Globus pallidus (tissue), 1 donor: Measurements from ENCODE around the gene PARP11.
"Not testable (repeated sequence)": the region's sequence is repeated elsewhere in the genome, so short reads cannot be mapped to it uniquely, and the experiment has no call there.

Source experiments
- DNase-seq: peaks from one replicate; pipeline ENCODE4 v3.0.0-alpha.2; 2015; ENCODE audit warnings: low spot score

PARP11 gene

DNA sequence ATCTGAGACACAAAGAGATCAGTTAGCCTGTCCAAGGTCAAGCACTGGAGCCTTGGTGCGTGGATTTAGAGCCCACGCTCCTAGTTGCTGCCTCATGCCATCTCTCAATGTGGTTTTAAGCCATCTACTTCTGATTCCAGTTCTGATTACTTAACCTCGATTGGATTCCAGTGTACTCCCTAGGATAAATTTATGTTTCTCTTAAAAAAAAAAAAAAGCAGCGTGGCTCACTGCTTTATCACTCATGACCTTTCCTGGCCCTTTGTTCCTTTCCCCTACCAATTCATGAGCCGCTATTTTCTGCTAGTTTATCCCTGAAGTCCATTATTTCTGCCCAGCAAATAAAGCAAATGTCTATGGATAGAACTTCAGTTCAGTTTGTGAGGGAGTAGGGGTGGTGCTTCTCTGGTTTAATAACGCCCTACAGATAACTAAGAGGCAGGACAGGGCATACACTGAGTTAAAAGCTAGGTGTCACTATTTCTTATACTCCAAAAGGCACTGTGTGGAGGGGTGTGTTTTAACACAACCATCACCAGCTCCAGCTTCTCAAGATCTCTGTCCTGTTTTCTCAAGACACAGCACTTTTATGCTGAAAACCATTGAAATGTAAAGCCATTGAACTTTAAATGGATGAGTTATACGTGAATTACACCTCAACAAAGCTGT, 9.8 kb upstream of the PARP11 start:
- no peak for DNase-seq

DNA sequence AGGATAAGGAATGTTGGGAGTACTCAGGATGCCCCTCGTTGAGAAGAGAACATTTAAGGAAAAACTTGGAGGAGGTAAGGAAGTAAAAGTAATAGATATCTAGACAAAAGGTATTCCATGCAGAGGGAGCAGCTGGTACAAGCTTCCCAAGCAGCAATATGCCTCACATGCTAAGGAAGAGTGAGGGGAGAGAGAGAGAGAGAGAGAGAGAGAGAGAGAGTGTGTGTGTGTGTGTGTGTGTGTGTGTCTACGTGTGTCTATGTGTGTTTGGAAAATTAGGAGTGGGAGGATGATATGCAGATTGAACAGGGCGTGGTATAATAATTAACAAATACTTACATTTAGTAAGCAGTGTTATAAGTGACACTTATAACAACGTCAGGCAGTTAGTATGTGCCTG, 9.2 kb upstream of the PARP11 start:
- DNase-seq: no peak

DNA sequence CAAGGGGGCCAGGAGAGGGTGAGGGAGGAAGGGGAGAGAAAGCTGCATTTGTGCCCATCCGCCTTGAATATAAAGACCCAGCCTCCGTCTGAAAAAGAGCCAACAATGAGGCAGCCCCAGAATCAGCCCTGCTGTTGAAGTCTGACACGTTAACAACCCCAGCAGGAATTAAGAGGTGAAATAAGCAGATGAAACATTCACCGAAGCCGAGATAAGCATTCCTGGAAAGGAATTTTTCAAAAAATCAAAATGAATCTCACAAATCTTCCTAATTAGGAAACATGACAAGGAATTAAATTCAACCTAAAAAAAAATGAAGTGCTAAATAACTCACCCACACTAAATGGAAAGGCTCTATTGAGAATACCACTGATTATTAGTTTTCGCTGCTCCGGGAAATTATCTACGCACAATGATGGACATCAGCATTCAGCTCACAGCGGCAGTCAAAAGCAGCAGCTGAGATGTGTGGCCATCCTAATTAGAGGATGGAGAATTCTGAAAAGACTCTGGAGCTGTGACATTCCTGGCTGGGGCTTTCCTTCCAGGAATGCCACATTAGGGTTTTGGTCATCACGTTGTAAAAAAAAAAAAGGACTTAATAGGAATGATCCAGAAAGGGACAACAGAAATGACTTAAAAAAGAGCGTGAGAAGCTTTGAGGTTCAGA, 8.2 kb upstream of the PARP11 start:
- DNase-seq: no peak

DNA sequence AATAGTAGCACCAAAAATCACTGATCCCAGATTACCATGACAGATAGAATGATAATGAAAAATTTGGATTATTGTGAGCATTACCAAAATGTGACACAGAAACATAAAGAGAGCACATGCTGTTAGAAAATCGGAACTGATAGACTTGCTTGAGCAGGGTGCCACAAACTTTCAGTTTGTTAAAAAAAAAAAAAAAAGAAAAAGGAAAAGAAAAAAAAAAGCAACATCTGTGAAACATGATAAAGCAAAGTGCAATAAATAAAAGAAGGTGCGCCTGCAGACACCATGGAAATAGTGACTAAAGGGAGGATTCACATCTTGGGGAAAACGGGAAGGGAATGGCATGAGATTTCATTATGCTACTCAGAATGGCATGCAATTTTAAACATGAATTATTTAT, 6.6 kb upstream of the PARP11 start:
- DNase-seq: no peak

DNA sequence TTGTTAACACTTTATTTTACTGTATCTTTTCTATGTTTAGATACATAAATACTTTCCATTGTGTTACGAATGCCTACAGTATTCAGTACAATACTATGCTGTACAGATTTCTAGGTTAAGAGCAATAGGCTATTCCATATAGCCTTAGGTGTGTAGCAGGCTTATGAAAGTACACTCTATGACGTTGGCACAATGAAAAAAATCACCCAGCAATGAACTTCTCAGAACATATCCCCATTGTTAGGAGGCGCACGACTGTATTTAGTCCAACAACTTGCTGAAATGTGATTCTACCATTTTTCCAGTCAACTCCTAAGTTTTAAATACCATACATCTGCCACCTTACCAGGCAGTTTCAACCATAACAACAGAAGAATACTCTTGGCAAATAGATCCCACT, 1.8 kb downstream of the PARP11 start:
- no peak for DNase-seq

DNA sequence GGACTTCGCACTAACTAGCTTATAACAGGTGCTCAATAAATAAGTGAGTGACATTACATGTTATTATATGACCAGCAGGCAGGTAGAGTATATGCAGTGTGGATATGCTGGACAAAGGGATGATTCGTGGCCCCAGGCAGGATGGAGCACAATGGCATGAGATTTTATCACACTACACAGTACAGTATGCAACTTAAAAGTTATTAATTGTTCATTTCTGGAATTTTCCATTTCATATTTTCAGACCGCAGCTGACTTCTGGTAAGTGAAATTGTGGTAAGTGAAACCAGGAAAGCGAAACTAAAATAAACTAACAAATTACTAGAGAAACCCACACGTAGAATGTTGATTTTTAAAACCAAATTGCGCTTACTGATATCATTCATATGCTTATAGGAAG, 3.3 kb downstream of the PARP11 start:
- DNase-seq: no peak

DNA sequence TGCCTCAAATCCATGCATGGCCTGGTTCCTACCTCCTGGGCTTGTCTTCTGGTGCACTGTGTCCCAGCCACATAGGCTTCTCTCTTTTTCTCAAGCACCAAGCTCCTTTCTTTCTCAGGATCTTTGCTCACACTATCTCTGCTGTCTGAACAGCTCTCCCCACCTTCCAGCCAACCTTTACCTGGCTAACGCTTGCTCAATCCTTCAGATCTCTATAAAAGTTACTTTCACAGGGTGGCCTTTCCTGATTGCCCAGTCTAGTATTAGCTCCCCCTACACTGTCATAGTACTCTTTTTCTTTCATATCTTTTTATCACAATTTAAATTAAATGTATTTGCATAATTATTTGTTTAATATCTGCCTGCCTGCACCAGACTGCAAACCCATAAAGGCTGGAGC, 3.8 kb downstream of the PARP11 start:
- DNase-seq: no peak

DNA sequence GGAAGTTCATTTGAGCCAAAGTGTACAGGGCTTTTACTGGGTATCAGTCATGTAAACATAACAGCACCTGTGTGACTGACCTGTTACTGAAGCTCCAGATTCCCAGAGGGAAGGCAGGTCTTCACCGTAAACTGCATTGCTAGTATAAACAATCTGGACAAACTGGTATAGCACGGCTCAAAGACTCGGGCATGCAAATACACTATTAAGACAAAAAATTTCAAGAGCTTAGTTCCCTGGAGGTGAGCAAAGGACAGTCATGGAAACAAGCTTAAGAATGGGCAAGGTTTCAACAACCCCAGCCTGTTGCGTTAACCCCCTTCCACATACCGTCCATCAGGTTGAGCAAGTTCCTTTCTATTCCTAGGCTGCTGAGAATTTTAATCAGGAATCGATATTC, 9.4 kb downstream of the PARP11 start:
- no peak for DNase-seq

DNA sequence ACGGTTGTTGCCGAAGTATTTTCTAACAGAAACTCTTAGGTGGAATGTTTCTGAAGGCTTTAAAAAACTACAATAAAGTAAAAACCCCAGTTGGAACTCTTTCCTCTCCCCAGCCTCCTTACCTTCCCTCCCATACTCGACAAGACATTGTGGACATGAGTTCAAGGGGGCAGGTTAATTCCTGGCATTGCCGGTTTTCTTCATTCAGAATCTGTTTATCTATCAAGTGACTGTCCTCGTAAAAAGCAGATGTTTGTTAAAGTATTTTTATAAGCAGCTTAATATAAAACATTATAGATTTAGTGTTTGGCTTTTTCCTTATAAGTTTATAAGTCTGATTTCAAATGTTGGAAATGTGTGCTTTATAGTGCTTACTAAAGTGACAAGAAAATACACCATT, 30.7 kb downstream of the PARP11 start:
- DNase-seq: no peak

DNA sequence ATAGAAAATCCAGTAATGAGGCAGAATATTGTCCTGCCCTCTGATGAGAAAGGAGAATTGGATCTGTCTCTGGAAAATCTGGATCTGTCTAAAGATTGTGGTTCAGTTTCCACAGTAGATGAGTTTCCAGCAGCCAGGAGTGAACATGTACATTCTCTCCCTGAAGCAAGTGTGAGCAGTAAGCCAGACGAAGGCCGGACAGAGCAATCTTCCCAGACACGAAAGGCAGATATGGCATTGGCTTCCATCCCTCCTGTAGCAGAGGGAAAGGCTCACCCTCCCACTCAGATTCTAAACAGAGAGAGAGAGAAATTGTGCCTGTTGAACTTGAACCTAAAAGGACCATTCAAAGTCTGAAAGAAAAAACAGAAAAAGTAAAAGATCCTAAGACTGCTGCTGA, 31.4 kb downstream of the PARP11 start:
- DNase-seq: no peak

DNA sequence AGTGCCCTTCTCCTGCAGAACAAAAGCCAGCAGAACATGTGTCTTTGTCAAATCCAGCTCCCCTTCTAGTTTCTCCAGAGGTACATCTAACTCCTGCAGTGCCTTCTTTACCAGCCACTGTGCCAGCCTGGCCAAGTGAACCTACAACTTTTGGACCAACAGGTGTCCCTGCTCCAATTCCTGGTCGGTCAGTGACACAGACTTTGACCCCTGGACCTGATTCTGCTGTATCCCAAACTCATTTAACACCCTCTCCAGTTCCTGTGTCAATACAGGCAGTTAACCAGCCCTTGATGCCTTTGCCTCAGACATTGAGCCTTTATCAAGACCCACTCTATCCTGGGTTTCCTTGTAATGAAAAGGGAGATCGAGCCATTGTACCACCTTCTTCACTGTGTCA, 32.4 kb downstream of the PARP11 start:
- DNase-seq: not testable (repeated sequence)

DNA sequence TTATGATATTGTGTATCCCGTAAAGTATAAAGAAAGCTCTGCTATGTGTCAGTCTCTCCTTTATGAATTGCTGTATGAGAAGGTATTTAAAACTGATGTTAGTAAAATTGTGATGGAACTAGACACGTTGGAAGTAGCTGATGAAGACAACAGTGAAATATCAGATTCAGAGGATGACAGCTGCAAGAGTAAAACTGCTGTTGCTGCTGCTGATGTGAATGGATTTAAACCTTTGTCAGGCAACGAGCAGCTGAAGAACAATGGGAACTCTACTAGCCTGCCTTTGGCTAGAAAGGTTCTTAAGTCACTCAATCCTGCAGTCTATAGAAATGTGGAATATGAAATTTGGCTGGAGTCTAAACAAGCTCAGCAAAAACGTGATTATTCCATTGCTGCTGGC, 33.5 kb downstream of the PARP11 start:
- DNase-seq: not testable (repeated sequence)

DNA sequence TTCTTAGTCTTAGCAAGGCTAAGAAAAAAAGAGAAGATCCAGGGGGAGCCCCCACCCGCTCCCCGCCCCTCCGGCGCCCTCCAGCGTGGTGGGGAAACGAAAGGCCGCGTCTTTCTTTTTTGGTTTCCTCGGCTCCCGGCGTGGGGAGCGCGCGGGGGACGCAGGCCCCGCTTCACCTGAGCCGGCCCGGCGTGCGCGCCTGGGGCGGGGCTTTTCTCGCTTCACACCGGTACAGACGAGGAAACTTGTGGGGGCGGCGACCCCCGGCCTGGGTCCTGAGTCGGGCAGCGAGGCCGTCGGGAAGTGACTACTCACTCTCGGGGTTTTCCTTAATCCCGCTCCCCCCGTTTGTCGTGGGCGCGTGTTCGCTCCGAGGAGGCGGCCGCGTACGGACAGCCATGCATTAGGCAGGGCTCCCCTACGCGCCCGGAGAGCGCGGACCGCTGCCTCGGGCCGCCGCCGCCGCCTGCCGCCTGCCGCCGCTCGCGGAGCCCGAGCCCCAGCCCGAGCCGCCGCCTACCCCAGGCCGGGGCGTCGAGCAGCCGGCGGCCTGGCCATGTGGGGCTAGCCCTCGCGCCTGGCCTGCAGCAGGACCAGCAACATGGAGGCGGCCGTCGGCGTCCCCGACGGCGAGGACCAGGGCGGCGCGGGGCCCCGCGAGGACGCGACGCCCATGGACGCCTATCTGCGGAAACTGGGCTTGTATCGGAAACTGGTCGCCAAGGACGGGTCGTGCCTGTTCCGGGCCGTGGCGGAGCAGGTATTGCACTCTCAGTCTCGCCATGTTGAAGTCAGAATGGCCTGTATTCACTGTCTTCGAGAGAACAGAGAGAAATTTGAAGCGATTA, 34.3 kb downstream of the PARP11 start:
- not testable (repeated sequence) for DNase-seq

DNA sequence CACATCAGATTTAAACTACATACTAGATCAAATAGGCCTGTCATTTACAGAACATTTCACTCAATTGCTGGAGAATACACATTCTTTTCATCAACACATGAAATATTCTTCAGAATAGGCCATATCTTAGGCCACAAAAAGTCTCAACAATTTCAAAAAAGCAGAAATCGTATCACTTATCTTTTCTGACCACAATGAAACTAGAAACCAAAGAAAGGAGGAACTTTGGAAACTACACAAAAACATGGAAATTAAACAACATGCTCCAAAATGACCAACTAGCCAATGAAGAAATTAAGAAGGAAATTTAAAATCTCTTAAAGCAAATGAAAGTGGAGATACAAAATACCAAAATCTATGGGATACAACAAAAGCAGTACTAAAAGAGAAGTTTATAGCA, 35.1 kb downstream of the PARP11 start:
- DNase-seq: no peak

DNA sequence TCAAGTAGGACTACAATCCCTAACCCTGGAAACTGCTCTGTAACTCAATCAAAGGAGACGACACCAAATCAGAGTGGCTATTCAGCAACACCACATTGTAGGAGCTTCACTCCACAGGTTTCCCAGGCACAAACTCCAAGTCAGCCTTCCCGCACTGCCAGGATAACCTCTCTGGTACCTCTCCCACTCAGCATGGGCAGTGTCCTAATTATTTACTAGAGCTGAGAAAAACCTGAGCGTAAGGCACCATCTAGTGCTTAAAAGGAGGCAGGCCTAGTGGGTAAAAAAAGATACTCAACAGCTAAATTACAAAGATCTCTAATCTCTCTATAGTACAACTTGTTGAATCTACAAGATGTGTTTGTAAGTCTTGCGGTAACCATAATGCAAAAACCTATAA, 36.1 kb downstream of the PARP11 start:
- DNase-seq: no peak

DNA sequence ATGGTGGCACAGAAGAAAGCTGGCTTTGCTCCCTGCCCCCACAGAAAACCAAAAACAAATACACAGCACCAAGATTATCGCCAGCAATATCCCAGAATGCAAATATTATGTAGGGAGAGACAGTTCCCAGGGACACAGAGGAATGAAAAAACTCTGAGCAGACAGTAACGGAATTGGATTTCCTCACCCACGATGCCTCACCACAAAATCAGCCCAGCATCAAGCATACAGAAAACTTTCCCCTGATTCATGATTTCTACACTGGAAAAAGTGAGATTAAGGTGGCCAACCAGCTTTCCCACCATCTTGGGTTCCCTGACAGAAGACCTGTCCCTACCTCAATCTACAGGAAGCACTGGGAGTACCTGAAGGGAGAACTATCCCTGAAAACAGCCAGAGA, 36.6 kb downstream of the PARP11 start:
- DNase-seq: no peak

DNA sequence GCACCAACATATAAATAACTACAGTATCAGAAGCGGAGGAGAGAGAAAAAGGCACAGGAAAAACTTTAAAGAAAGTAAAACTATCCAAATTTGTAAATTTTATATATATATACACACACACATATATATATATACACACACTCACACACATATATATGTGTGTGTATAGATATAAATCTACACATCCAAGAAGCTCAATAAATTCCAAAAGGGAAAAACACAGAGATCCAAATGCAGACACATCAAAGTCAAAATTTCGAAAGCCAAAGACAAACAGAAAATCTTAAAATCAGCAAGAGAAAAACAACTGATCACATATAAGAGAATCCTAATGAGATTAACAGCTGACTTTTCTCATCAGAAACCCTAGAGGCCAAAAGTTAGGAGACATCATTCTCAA, 37.3 kb downstream of the PARP11 start:
- DNase-seq: no peak

DNA sequence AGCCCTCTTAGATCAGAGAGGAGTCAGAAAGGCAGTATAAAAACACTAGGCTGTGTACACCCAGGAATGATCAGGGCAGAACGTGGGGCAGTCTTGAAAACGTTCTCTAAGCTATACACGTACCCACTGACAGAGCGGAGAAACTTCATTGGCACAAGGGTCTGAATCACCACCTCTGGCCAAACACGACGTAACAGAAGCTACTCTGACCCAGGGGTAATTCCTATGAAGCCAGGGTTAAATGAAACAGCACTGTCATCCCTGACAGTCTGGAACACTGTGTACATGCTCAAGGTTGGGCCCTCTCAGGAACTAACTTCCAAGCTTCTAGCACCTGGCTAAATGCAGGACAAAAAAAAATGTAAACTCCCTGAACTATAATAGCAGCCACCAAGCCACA, 38.4 kb downstream of the PARP11 start:
- no peak for DNase-seq

DNA sequence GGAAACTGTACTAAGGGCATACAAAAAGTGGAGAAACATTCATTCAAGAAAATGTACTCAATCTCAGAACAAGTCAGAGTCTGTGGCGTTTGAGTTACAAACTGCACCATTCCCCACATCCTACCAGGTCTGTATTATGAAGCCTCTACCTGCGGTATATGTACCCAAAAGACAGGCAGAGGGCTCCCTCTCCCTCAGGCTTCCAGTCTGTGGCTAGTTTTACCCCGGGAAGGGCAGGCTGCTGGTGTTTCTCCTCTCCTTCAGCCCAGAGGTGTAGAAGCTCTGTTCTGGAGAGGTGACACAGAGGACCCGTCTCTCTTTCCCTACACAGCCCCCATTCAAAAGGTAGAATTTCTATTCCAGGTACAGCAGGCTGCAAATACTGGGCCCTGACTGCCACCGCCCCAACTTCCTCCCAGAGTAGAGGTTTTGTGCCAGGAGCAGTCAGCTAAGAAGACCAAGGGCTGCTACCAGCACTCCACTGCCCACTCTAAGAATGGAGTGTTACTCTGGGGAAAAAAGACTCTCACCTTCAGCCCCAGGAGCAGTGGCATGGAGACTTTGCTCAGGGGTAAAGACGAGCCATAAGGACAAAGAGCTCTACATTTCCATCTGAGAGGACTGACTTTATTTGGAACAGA, 39.4 kb downstream of the PARP11 start:
- no peak for DNase-seq

DNA sequence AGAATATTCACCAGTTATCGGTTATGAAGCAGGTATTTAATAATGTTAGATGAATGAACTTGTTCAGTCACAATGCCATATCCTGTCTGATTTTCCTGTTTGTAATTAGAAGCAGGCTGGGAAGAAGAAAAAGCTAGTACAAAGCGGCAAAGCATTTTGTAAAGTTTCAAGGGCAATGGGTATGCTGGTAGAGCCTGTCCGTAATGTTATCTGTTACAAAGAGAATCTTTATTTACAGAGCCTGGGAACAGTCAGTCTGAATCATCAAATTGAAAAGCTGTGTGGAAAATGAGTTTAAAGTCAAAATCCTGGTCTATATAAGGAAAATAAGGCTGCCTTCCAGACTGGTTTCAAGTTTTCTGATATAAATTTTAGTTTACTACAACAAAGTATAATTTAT, 40.5 kb downstream of the PARP11 start:
- no peak for DNase-seq

DNA sequence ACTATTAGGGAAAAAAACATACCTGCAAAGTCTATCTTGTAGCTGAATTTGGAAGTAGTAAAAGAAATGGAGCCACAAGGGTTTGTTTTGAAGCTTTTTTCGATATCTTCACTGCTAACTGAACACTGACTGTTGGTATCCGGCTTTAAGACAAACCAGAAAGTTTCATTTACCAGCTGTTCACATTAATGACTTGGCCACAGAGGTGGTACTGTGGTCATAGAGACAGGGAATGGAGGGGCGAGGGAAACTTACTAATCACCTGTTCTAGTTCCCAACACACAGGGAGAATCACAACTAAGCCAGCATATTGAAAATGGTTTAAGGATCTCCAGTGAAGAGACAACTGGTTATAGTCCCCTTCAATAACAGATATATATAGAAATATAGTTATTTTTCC, 44.3 kb downstream of the PARP11 start:
- DNase-seq: no peak

DNA sequence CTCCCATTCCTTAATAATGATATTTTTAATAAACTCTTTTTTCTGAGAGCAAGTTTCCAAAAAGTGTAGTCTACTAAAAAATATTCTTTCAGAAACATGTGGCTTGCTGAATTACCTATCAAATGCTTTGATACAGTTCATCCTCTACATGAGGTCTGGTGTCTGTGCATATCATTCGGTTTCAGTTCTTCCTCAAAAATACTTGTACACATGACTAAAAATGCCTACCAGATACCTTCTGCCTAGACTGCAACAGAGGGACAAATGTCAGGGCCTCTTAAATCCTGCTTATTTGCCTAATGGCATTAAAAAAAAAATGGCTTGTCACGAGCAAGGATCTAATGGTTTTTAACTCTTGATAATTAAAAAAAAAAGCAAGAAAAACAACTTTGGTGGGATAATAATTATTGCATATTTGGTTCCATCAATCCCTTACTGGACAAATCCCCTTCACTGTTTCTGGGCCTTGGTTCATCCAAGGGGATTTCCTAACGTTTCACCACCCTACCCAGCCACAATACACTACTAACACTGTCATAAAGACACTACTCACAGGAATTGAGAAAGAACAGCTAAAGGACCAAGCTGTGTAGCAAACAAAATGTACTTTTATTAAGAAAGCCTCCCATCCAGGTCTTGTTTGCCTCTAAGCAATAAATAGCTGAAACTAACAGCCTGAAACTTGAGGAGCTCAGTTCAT, 45.7 kb downstream of the PARP11 start:
- DNase-seq: no peak
